Inflammatory macrophage treated with lipopolysaccharide for 1 hour (primary cell): ENCODE results near the gene SGIP1.
"Not testable (repeated sequence)": the region's sequence is repeated elsewhere in the genome, so short reads cannot be mapped to it uniquely, and the experiment has no call there.

ENCODE experiments used
- DNase-seq, 2 donors: peaks; one replicate each; pipeline ENCODE4 v3.0.0-alpha.2; 2020 to 2022

Gene SGIP1

GRCh38 chr1:66734531-66734930 lies 200.6 kb downstream of the SGIP1 start:
- not testable (repeated sequence) for DNase-seq

GRCh38 chr1:66737836-66738235 lies 203.9 kb downstream of the SGIP1 start:
- DNase-seq, result no peak

GRCh38 chr1:66739401-66740157 lies 205.6 kb downstream of the SGIP1 start:
- peak; percentile 44 to 50 for DNase-seq

GRCh38 chr1:66745451-66745850 lies 211.5 kb downstream of the SGIP1 start:
- DNase-seq, result no peak

- DNase-seq, result no peak
These were observed 213.5 kb downstream of the SGIP1 start for GRCh38 chr1:66747501-66747900.

- no peak for DNase-seq
These were observed 216.6 kb downstream of the SGIP1 start for GRCh38 chr1:66750577-66750976.

GRCh38 chr1:66751160-66751559 lies 217.2 kb downstream of the SGIP1 start:
- DNase-seq, result no peak

GRCh38 chr1:66752000-66752592 lies 218.1 kb downstream of the SGIP1 start, which contains the start of gene DYNLT5:
Gene DYNLT5 (plus strand): TSS chr1:66752459. CDS start chr1:66754659, 2,200 bp downstream.
- DNase-seq, result peak; percentile 49 to 69

- no peak for DNase-seq
These were observed 218.9 kb downstream of the SGIP1 start for GRCh38 chr1:66752671-66753371.

- no peak for DNase-seq
These were observed 223.8 kb downstream of the SGIP1 start for GRCh38 chr1:66757722-66758240.

GRCh38 chr1:66758241-66758755 lies 224.3 kb downstream of the SGIP1 start:
- DNase-seq, result peak in 1 of 2 donors; percentile 24

- no peak for DNase-seq
These were observed 226.6 kb downstream of the SGIP1 start for GRCh38 chr1:66760506-66760905.

GRCh38 chr1:66761221-66761620 lies 227.3 kb downstream of the SGIP1 start:
- DNase-seq, result peak; percentile 64 to 87

- DNase-seq, result peak; percentile 35 to 85
These were observed 231.1 kb downstream of the SGIP1 start for GRCh38 chr1:66764994-66765578.

GRCh38 chr1:66767626-66768025 lies 233.7 kb downstream of the SGIP1 start:
- peak in 1 of 2 donors; percentile 26 for DNase-seq

GRCh38 chr1:66768965-66769364 lies 235.0 kb downstream of the SGIP1 start:
- no peak for DNase-seq

GRCh38 chr1:66769512-66770229 lies 235.7 kb downstream of the SGIP1 start:
- no peak for DNase-seq

- DNase-seq, result no peak
These were observed 236.3 kb downstream of the SGIP1 start for GRCh38 chr1:66770240-66770639.

- DNase-seq, result no peak
These were observed 236.7 kb downstream of the SGIP1 start for GRCh38 chr1:66770694-66771093.

GRCh38 chr1:66773227-66773626 lies 239.3 kb downstream of the SGIP1 start:
- DNase-seq, result no peak

GRCh38 chr1:66774438-66774837 lies 240.5 kb downstream of the SGIP1 start:
- DNase-seq, result no peak

- DNase-seq, result no peak
These were observed 241.7 kb downstream of the SGIP1 start for GRCh38 chr1:66775646-66776045.
